AG04450 (cell line): ENCODE data around the gene WDR4. TPM values are rescaled to one million over a fixed set of nuclear protein-coding genes. Genes with fewer than 3 reads are reported as not detected.

Experiments
- CTCF ChIA-PET: fragments of 300-600, 350-600 bp; formaldehyde crosslinking; extraction: SDS; loops from one replicate; lab custom pipeline; 2022; ENCODE audit warnings: antibody characterized with exemption, inconsistent platforms; lab: Charles Lee
- POLR2A ChIA-PET: fragments of 350-600 bp; formaldehyde crosslinking; extraction: SDS; loops from one replicate; lab custom pipeline; 2021; ENCODE audit warnings: antibody characterized with exemption, inconsistent platforms; lab: Yijun Ruan, JAX
- DNase-seq: peaks from one replicate; pipeline ENCODE4 v3.0.0-alpha.2; 2011; ENCODE audit warnings: low read depth, low spot score
- H3K27ac ChIP-seq: one replicate; pipeline ENCODE4 v1.5.1; 2012; ENCODE audit warnings: low read depth, low read length, control low read depth
- H3K27me3 ChIP-seq: one replicate; pipeline ENCODE4 v1.6.0; 2012; ENCODE audit warnings: low read length; ENCODE audit not compliant: control insufficient read depth, insufficient read depth
- H3K4me3 ChIP-seq: 2 replicates; pipeline ENCODE4 v1.5.1; 2011; ENCODE audit warnings: mild to moderate bottlenecking, low read depth, low read length, control low read depth
- H3K9me3 ChIP-seq: 2 replicates; pipeline ENCODE4 v1.5.1; 2012; ENCODE audit warnings: low read length; ENCODE audit not compliant: control insufficient read depth, insufficient read depth
- polyA plus RNA-seq: library from polyadenylated mRNA; depleted of rRNA; stranded (reverse); fragments of >200 nt; gene quantifications from 2 replicates; pipeline ENCODE4 v1.2.3, GENCODE V29; 2011
- TF ChIP-seq, protein P1 (sequence below): IDR thresholded peaks from 2 replicates; pipeline ENCODE4 v1.5.1; 2011; ENCODE audit warnings: low read depth, low read length, control low read depth, inconsistent platforms

Gene WDR4
- polyA plus RNA-seq, 1 experiment = 8.9 TPM

GRCh38 chr21:42906233-42906632 is 26.9 kb upstream of the WDR4 start:
- TF ChIP-seq, protein P1, sequence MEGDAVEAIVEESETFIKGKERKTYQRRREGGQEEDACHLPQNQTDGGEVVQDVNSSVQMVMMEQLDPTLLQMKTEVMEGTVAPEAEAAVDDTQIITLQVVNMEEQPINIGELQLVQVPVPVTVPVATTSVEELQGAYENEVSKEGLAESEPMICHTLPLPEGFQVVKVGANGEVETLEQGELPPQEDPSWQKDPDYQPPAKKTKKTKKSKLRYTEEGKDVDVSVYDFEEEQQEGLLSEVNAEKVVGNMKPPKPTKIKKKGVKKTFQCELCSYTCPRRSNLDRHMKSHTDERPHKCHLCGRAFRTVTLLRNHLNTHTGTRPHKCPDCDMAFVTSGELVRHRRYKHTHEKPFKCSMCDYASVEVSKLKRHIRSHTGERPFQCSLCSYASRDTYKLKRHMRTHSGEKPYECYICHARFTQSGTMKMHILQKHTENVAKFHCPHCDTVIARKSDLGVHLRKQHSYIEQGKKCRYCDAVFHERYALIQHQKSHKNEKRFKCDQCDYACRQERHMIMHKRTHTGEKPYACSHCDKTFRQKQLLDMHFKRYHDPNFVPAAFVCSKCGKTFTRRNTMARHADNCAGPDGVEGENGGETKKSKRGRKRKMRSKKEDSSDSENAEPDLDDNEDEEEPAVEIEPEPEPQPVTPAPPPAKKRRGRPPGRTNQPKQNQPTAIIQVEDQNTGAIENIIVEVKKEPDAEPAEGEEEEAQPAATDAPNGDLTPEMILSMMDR = no peak
- no peaks in the 10 kb centered on the region for H3K9me3 ChIP-seq
- ChIA-PET CTCF (no interaction called here), POLR2A (no interaction called here)
- H3K27me3 ChIP-seq = no peaks in the 10 kb centered on the region
- H3K4me3 ChIP-seq = no peak overlapping the region
- DNase-seq = no peak
- H3K27ac ChIP-seq = no peak overlapping the region

DNA sequence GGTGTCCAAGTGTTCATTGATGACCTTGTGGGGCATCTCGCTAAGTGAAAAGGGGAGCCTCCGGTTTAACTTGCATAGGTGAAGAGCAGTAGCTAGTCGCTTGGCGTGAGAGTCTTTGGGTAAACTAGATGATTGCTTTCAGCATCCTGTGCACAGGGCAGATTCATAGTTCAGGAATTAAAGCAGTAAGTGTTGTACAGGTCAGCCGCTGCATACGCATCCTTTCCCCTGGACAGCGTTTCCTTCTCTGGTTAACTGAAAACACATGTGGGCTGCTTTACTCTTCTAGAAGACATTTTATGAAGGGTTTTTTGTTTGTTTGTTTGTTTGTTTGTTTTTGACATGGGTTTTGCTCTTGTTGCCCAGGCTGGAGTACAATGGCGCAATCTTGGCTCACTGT is 25.9 kb upstream of the WDR4 start:
- POLR2A ChIA-PET = no interaction called here
- CTCF ChIA-PET = no interaction called here
- Histone ChIP-seq H3K9me3 (no peaks in the 10 kb centered on the region), H3K27me3 (no peaks in the 10 kb centered on the region), H3K4me3 (no peak overlapping the region), H3K27ac (no peak overlapping the region)
- DNase-seq = no peak
- TF ChIP-seq, protein P1 = no peak

- H3K9me3 ChIP-seq = no peaks in the 10 kb centered on the region
- ChIA-PET POLR2A (no interaction called here), CTCF (no interaction called here)
- no peak for DNase-seq
- H3K27ac ChIP-seq = no peak overlapping the region
- TF ChIP-seq, protein P1 = no peak
- no peaks in the 10 kb centered on the region for H3K27me3 ChIP-seq
- H3K4me3 ChIP-seq = no peak overlapping the region
Observed at GRCh38 chr21:42903817-42904216, 24.5 kb upstream of the WDR4 start.

GRCh38 chr21:42900446-42900845 is 21.1 kb upstream of the WDR4 start:
- POLR2A ChIA-PET = no interaction called here
- no peak for DNase-seq
- no peaks in the 10 kb centered on the region for H3K9me3 ChIP-seq
- no peaks in the 10 kb centered on the region for H3K27me3 ChIP-seq
- CTCF ChIA-PET = no interaction called here
- no peak overlapping the region for H3K4me3 ChIP-seq
- TF ChIP-seq, protein P1 = no peak
- H3K27ac ChIP-seq = no peak overlapping the region

DNA sequence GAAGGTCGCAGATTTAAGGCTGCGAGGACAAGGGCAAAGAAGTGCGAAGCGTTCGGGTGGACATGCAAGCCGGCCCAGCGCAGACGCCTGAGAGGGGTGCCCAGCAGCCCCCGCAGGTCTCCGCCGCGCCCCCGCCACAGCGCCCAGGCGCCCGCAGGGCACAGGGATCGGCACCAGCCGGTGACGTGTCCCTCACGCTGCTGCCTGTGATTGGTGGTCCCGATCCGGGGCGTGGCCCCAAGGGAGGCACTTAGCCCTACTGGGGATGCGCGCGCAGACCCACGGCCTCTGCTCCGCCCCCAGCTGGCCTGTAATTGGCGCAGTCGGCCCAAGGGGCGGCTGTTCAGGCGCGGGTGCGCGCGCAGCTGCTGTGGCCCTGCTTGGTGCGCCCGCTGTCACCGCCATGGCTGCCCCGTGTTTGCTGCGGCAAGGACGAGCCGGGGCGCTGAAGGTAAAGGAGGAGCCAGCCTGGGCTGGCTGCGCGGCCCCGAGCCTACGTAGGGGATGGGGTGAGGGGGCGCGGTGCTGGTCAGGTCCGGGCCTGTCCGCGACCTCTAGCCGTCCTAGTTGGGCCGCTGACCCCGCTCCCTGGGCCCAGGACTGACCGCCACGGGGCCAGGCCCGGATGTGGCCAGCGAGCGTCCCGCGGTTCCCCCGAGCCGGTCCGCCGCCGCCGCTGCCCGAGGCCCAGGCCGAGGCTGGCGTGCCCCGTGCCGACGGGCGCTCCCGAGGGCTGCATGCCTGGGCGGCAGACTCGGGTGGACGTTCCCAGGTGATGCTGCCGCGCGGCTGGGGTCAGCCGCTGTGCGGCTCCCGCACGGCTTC is 13.8 kb upstream of the WDR4 start, which contains the start of gene NDUFV3:
Gene NDUFV3, plus strand, starts transcription at position 379 of the 825 bp plus-strand sequence. Its CDS starts 25 bp downstream, at position 404.
- CTCF ChIA-PET = interaction anchor here (1.1 kb wide), 1 partner anchor 12 kb away, joined by 3 read pairs; no protein-coding TSS in a partner anchor
- TF ChIP-seq, protein P1 = no peak
- POLR2A ChIA-PET = interaction anchor here (0.9 kb wide), 1 partner anchor 81 kb away, joined by 4 read pairs; the partner anchor contains the start of gene PKNOX1
- peak; percentile 92 for DNase-seq
- Histone ChIP-seq H3K4me3 (peak within 1 kb of the TSS; percentile 69), H3K9me3 (no peaks in the 10 kb centered on the region), H3K27ac (peak within 1 kb of the TSS; percentile 87), H3K27me3 (no peaks in the 10 kb centered on the region)
